HUES64 (cell line): ENCODE results near the gene ANXA2R.

Source experiments
- H3K27ac ChIP-seq: 2 replicates; pipeline ENCODE4 v1.7.0; 2013; ENCODE audit warnings: low read depth, low read length, inconsistent platforms
- H3K27me3 ChIP-seq: 2 replicates; pipeline ENCODE4 v1.6.1; 2013; ENCODE audit warnings: mild to moderate bottlenecking, low read length; ENCODE audit not compliant: insufficient read depth
- H3K36me3 ChIP-seq: 2 replicates; pipeline ENCODE4 v1.6.1; 2013; ENCODE audit warnings: mild to moderate bottlenecking, low read length; ENCODE audit not compliant: insufficient read depth
- H3K4me1 ChIP-seq: 2 replicates; pipeline ENCODE4 v1.6.1; 2013; ENCODE audit warnings: mild to moderate bottlenecking, low read length, moderate library complexity; ENCODE audit not compliant: insufficient read depth
- H3K4me3 ChIP-seq: 2 replicates; pipeline ENCODE4 v1.5.1; 2013; ENCODE audit warnings: mild to moderate bottlenecking, low read length, moderate library complexity
- H3K9ac ChIP-seq: 2 replicates; pipeline ENCODE4 v1.6.1; 2013; ENCODE audit warnings: mild to moderate bottlenecking, low read depth, low read length
- H3K9me3 ChIP-seq: 2 replicates; pipeline ENCODE4 v1.6.1; 2013; ENCODE audit warnings: low read depth, low read length; ENCODE audit not compliant: insufficient read depth
- WGBS: fragments of 150-250, 120-280 bp; methylation state at CpG from one replicate; pipeline ENCODE4 v1.1.7; 2013; ENCODE audit warnings: missing lambda C conversion rate; 5-methylcytosine and 5-hydroxymethylcytosine counted together

The ANXA2R gene

DNA sequence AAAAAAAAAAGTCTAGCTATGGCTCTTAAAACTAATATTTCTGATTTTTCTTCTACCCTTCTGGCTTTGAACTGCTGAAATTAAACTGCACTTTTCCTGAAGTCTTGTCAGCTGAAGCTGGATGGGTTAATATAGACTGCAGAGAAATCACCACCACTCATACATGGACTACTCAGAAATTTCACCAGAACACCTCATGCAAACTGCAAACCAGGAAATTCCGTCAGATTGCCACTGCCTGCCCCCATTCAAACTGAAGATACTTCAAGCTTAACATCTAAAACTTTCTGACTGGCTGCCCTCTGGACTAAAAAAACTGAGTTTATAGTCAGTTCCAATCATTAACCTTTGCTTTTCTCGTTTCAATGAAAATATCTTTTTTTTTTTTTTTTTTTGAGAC lies 11.6 kb upstream of the ANXA2R start:
- peaks cover 9% of the 10 kb centered on the region; the same call in 1 of the 2 replicates for H3K27me3 ChIP-seq
- no peaks in the 10 kb centered on the region for H3K4me1 ChIP-seq
- H3K27ac ChIP-seq, result no peak overlapping the region
- no peaks in the 10 kb centered on the region for H3K9me3 ChIP-seq
- H3K4me3 ChIP-seq, result no peak overlapping the region
- H3K9ac ChIP-seq, result no peak overlapping the region
- 92% methylated on average over 1 of the region's 2 CpGs for WGBS
- no peaks in the 10 kb centered on the region for H3K36me3 ChIP-seq

DNA sequence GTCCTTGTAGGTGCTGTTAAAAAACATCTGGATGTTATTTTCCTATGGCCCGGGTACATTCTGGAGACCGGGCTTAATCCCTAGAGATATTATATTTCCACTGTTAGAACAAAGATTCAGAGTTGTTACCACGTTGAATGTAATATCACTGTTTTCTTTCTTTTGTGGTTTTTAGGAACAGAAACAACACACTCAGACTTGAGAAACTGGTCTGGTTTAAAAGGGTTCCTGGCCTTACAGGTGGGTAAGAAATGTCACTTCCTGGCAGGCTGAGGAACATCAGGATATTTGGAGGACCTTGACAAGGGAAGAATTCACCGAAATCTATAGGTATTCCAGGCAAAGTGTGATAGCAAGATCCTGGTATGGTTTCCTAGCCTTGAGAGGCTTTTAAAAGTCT lies 10.3 kb upstream of the ANXA2R start:
- Histone ChIP-seq H3K4me3 (no peak overlapping the region), H3K27ac (no peak overlapping the region), H3K4me1 (peaks cover 4% of the 10 kb centered on the region; the same call in 1 of the 2 replicates), H3K27me3 (peaks cover 22% of the 10 kb centered on the region), H3K9me3 (no peaks in the 10 kb centered on the region), H3K36me3 (no peaks in the 10 kb centered on the region), H3K9ac (no peak overlapping the region)
- WGBS, result 90% methylated on average over 4 of the region's 4 CpGs

DNA sequence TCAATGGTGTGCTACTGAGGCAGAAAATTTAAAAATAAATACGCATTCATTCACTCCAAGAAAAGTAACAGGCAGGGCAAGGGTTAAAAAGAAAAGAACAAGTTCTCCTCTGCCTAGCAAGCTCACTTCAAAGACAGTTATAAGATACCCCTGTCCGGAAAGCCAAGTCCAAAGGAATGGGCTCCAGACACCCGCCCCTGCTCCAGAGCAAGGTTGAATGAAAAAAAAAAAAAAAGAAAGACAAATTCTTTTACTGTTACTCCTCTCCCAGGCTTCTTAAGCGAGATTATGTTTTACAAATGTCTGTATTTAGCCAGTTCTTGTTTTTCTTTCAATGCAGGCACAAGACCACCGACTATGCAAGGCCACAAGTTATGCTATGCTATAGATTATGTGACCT lies 9.1 kb upstream of the ANXA2R start:
- 59% methylated on average over 4 of the region's 5 CpGs for WGBS
- Histone ChIP-seq H3K9ac (no peak overlapping the region), H3K27ac (no peak overlapping the region)

DNA sequence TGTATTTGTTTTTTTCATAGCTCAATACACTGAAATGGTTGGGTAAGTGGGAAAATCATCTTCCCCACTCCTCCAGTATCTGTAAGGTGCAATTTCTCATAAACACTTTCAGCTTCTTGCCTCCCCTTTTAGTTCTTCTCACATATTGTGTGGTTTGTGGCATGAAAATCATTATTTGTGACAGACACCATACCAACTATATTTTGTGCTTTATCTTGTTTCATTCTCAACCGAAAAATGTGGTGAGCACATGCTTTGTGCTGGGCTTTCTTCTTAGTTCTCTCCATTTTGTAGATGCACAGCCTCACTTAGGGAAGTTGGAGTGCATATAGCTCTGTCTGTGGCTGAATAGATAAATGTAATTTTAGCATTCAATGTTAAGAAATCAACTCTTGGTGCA lies 6.4 kb upstream of the ANXA2R start:
- 91% methylated on average over 1 of the region's 1 CpG for WGBS
- no peak overlapping the region for H3K27ac ChIP-seq
- H3K27me3 ChIP-seq, result peaks cover 56% of the 10 kb centered on the region
- H3K9ac ChIP-seq, result no peak overlapping the region
- no peak overlapping the region for H3K4me3 ChIP-seq
- peaks cover 17% of the 10 kb centered on the region for H3K4me1 ChIP-seq
- no peaks in the 10 kb centered on the region for H3K9me3 ChIP-seq
- H3K36me3 ChIP-seq, result no peaks in the 10 kb centered on the region

More for the DNA sequence above, 9.1 kb upstream of the ANXA2R start:
- H3K27me3 ChIP-seq, result peaks cover 33% of the 10 kb centered on the region
- H3K9me3 ChIP-seq, result no peaks in the 10 kb centered on the region
- no peak overlapping the region for H3K4me3 ChIP-seq
- peaks cover 15% of the 10 kb centered on the region for H3K4me1 ChIP-seq
- H3K36me3 ChIP-seq, result no peaks in the 10 kb centered on the region

DNA sequence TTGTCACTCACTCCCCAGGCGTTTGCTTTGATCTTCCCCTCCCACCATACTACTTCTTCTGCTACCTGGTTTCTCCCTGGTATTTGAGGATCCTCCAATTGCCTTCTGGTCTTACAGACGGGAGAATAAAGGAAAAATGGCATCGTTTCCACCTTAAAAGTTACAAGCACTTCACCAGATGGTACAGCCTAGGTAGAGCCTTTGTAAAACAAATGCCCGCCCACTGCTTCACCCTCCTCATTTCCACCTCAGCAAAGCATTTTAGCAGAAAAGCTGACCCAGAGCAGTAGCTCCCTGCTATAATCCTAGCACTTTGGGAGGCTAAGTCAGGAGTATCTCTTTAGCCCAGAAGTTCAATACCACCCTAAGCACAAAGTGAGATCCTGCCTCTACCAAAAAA lies 5.1 kb upstream of the ANXA2R start:
- Histone ChIP-seq H3K4me3 (peak overlapping the region; percentile 19; the same call in 1 of the 2 replicates), H3K9me3 (no peaks in the 10 kb centered on the region), H3K36me3 (no peaks in the 10 kb centered on the region), H3K27me3 (peaks cover 68% of the 10 kb centered on the region), H3K4me1 (peaks cover 26% of the 10 kb centered on the region), H3K9ac (no peak overlapping the region), H3K27ac (no peak overlapping the region)
- WGBS, result 6% methylated on average over 4 of the region's 4 CpGs

DNA sequence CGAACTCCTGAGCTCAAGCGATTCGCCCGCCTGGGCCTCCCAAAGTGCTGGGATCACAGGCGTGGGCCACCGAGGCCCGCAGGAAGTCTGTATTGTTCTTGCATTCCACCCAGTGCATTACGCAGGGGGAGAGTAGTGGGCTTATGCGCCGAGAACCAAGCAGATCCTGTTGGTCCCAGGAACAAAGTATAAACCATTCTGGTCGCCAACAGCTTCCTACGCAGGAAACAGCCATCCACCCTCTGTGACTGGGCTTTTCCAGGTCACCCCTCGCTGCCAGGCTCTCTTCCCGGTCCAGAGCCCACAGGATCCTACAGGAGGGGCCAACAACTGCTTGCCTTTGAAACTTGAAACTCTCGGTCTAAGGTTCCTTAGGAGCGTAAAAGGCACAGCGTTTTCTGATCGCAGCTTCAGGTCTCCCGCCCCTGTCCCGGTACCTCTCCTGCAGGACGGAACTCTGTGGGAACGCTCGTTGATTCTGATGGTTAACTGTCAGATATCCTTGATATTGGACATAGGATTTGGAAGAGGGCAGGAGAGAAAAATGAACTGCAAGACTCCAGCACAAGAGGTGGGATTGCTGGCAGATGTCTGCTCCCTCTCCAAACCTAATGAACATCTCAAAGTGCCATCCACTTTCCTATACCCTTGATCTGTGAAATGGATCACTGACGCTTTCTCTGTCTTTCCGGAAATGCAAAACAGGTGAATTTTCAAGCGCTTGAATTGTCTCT lies 4.2 kb upstream of the ANXA2R start:
- no peaks in the 10 kb centered on the region for H3K9me3 ChIP-seq
- WGBS, result 4% methylated on average over 26 of the region's 26 CpGs
- H3K27me3 ChIP-seq, result peaks cover 77% of the 10 kb centered on the region
- no peaks in the 10 kb centered on the region for H3K36me3 ChIP-seq
- peak overlapping the region; percentile 24 for H3K4me3 ChIP-seq
- no peak overlapping the region for H3K9ac ChIP-seq
- no peak overlapping the region for H3K27ac ChIP-seq
- H3K4me1 ChIP-seq, result peaks cover 31% of the 10 kb centered on the region

DNA sequence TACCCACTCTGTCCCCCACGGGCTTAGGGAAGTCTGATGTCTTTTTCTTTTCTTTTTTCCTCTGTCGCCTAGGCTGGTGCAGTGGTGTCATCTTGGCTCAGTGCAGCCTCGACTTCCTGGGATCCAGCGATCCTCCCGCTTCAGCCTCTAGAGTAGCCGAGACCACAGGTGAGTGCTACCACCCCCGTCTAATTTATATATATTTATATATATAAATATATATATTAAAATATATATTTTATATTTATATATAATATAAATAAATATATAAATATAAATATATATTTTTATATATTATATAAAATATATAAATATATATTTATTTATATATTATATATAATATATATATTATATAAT lies 3.3 kb upstream of the ANXA2R start:
- no peak overlapping the region for H3K27ac ChIP-seq
- peaks cover 40% of the 10 kb centered on the region for H3K4me1 ChIP-seq
- WGBS, result 10% methylated on average over 5 of the region's 7 CpGs
- no peak overlapping the region for H3K9ac ChIP-seq
- no peaks in the 10 kb centered on the region for H3K36me3 ChIP-seq
- H3K9me3 ChIP-seq, result no peaks in the 10 kb centered on the region
- H3K4me3 ChIP-seq, result peak overlapping the region; percentile 49
- H3K27me3 ChIP-seq, result peaks cover 87% of the 10 kb centered on the region

DNA sequence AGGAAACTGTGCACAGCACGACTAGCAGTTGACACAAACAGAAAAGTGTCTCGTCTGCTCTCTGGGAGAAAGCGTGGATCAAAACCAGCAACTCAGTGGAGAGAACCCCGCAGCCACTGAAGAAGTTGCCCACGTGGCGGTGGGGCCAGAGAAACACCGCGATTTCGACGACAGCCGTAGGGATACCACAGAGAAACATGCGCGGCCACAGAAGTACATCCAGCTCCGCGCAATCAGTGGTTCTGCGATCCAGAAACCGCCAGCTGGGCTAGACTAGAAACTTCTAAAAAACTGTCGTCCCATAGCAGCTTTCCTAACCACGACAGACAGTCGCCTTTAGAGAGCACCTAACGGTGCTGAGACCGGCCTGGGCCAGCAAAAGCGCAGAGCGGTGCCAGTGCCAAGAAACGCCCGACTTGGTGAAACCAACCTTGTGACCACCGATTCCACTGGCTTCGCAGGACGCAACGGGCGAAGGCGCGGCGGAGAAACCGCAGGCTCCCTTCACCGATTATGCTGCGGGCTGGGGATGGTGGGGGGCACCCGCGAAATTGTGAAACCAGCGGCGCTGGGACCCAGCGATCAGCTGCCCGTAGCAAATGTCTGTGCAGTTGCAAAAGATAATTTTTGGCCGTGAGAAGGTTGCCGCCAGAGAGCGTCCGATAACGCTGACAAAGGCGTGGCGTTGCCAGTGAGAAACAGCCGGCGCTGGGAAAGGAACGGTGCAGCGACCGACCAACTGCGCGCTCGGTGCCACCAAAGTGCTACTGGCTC lies 2.7 kb upstream of the ANXA2R start:
- H3K27me3 ChIP-seq, result peaks cover 92% of the 10 kb centered on the region
- no peaks in the 10 kb centered on the region for H3K9me3 ChIP-seq
- no peak overlapping the region for H3K9ac ChIP-seq
- H3K27ac ChIP-seq, result no peak overlapping the region
- peak overlapping the region; percentile 49 for H3K4me3 ChIP-seq
- H3K36me3 ChIP-seq, result no peaks in the 10 kb centered on the region
- 2% methylated on average over 58 of the region's 58 CpGs for WGBS
- H3K4me1 ChIP-seq, result peaks cover 40% of the 10 kb centered on the region

DNA sequence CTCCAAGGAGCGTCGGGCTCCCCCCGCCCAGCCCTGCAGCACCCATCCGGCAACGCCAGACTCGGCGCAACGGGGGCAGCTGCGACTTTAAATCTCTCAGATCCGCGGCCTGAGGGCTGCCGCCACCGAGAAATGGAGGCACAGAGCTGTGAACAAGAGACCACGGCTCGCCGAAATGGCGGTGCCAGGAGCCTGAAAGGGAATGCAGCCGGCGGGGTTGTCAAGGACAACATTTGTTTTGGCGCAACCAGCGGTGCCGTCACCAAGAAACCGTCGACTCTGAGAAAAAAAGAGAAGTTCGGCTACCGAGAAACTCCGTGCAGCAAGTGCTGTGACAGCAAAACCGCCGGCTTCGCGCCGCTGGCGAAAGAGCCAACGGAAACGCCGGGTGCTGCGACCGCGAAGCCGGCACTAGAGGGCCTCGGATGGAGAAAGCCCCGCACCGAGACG lies 2.1 kb upstream of the ANXA2R start:
- Histone ChIP-seq H3K27ac (no peak overlapping the region), H3K9ac (no peak overlapping the region), H3K4me1 (peaks cover 40% of the 10 kb centered on the region), H3K36me3 (no peaks in the 10 kb centered on the region), H3K4me3 (peak overlapping the region; percentile 49), H3K9me3 (no peaks in the 10 kb centered on the region), H3K27me3 (peaks cover 95% of the 10 kb centered on the region)
- whole genome bisulfite sequencing, result under 1% methylated on average over 44 of the region's 44 CpGs

DNA sequence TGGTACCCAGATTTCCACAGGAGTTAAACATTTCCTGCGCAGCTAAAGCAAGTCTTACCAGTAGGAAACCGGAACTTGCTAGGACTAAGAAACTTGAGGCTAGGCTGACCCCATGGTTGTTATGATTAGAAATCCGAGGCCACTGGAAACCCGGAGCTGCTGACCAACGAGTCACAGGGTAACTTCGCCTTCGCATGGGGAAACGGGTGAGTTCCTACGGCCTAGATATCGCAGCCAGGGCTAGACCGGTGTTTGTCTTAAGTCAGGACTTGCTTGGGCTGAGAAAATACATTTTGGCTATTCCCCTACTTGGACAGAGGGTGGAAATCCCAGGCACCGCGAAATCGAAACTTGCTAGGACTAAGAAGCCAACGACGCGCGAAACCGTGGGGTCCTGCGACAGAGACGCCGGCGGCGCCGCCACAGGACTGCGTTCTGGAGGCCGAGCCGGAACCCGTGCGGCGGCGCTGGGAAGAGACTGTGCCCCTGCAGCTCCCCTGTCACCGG lies 1.6 kb upstream of the ANXA2R start:
- no peak overlapping the region for H3K27ac ChIP-seq

DNA sequence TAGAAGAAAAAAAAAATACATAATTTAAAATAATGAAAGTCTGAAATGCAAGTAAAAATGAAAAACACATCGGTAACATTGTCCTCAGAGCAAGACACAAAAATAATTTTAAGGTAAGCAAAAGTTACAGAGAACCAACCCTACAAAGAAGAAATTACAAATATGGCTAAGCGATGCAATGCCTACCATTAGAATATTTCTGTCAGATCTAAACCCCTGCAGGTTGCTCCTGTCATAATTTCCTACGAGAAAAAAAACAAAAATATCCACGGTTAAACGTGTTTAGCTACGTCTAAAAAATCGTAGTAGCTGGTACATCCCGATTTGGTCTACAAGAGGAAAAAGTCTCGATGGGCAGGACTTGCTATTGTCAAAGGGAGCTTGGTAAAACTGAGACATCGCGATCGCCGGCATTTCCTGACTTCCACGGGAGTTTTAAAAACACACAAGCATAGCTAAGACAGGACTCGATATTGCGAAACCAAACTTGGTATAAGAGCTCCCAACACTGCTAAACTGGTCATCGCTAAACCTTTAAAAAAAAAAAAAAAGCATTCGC lies 1.1 kb upstream of the ANXA2R start:
- Histone ChIP-seq H3K9ac (no peak overlapping the region), H3K36me3 (no peaks in the 10 kb centered on the region), H3K4me3 (peak overlapping the region; percentile 49), H3K4me1 (peaks cover 40% of the 10 kb centered on the region), H3K27ac (no peak overlapping the region), H3K27me3 (peaks cover 95% of the 10 kb centered on the region), H3K9me3 (no peaks in the 10 kb centered on the region)
- WGBS, result 7% methylated on average over 18 of the region's 18 CpGs

More for the DNA sequence above, 1.6 kb upstream of the ANXA2R start:
- Histone ChIP-seq H3K9ac (no peak overlapping the region), H3K4me1 (peaks cover 40% of the 10 kb centered on the region), H3K4me3 (peak overlapping the region; percentile 49), H3K9me3 (no peaks in the 10 kb centered on the region), H3K36me3 (no peaks in the 10 kb centered on the region), H3K27me3 (peaks cover 95% of the 10 kb centered on the region)
- WGBS, result under 1% methylated on average over 33 of the region's 33 CpGs
